HG02763 (cell line): ENCODE results near the gene ZNF750.

Source experiments
- ATAC-seq: cut with Tn5 transposase; IDR thresholded peaks from one replicate; pipeline ENCODE4 v1.9.1; 2021; ENCODE audit warnings: mild to moderate bottlenecking, moderate library complexity; ENCODE audit not compliant: unreplicated experiment

The ZNF750 gene

DNA sequence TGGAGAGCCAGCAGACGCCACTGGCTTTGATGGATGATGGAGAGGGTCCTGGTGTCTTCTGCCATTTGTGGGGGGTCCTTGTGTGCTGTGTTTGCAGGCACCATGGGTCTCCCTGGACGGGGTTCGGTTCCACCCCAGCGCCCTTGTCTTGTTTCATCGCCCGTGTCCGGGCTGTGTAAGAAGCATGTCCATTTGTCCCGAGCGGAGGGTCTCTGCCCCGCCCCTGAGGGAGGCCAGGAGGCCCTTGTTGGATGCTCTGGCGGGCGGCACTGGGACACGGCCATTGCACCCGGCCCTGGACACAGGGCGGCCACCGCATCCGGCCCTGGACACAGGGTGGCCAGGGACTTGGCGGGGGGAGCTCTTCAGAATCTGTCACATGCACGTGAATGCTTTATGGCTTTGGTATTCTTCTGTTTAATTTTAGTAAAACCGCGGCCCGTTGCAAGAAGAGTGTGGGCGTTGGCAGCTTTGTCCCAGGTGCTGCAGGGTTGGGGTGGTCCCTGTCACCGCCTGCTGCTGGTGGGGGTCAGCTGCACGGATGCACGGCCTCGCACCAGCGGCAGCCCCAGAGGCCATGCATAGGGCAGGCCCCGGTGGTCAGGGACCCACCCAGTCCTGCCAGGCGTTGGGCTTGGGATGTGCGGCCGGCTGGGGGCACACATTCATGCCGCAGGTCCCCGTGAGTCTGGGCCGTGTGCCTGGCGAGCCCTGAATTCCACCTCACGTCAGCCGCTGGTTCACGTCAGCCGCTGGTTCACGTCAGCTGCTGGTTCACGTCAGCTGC is 21.0 kb upstream of the ZNF750 start:
- no peak for ATAC-seq

DNA sequence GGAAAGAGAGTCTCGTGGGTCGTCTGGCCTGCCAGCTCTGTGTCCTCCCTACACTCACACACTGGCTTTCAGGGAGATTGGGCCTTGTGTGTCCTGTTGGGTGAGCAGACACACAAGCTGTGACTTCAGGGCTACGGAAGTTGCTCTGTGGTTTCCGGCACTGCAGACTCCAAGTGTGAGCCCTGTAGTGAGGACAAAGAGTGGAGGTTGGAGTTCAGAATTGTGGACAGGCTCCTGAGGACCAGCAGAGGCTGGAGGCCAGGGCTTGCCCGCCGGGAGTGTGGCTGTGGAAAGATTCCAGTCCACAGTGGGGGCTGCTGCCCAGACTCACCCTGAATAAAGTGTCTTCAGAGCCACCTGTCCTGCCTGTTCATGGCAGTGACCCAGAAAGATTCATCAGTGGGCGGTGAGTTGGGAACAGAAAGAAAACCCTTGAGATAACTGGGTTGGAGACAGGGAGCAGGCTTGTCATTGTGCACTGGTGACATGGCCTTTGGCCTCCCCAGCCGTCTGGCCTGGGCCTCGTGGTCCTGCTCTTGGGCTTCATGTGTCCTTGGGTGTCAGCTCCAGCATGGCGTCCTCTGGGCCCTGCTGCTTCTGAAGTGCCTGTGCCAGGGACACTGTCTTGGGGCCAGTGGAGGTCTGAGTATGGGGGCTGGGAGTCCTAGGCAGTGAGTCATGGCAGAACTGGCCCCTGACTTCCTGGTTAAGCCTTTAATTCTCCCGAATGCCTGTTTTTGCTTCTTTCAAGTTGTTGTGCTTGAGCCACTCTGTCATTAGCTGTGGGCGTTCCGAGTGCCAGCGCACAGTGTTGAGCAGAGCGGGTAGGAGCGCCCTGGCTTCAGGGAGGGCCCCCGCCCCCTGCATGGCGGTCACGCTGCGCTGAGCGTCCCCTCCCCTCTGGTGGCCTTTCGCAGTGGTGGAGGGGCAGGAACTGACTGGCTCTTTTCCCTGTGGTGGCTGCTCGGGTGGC is 19.9 kb upstream of the ZNF750 start:
- no peak for ATAC-seq

DNA sequence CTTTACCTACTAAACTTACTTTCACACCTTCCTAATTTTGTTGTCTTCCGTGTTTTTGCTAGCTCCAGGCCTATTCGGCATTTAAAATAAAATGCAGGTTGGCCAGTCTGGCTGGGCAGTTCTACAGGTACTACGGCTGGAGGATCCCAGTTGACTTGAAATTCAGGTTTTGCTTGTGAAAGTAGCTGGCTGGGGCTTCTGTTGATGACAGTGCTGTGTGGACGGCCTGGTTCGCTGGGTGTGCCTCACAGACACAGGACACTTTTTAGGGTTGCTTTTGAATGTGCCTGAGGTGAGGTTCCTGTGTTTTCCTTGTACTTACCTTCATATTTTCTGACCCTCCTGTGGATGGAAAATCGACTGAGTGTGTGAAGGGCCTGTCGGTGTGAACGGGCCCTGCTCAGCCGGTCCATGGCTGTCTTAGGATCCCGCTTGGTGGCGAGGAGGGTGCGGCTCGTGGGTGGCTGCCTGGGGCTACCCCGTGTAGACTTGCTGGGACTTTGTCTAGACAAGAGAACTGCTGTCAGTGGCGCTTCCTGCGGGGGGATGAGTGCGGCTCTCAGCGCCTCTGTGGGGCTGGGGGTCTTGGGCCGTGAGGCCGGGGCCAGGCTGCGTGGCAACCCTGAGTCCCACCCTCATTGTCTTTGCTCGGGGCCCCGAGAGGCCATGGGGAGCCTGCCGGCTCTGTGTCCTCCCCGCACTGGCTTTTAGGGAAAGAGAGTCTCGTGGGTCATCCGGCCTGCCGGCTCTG is 18.7 kb upstream of the ZNF750 start:
- no peak for ATAC-seq

DNA sequence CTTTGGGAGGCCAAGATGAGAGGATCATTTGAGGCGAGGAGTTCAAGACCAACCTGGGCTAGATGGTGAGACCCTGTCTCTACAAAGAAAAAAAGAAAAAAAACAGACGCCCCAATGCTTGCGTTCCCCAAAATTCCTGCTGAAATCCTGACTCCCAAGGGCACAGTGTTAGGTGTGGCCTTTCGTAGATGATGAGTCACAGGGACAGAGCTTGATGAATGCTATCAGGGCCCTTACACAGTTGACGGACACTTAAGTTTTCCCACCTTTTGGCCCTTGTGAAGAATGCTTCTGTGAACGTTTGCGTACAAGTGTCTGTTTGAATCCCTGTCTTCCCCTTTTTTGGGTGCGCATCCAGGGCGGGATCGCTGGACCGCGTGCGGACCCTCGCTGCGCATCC is 16.5 kb upstream of the ZNF750 start:
- ATAC-seq: no peak

DNA sequence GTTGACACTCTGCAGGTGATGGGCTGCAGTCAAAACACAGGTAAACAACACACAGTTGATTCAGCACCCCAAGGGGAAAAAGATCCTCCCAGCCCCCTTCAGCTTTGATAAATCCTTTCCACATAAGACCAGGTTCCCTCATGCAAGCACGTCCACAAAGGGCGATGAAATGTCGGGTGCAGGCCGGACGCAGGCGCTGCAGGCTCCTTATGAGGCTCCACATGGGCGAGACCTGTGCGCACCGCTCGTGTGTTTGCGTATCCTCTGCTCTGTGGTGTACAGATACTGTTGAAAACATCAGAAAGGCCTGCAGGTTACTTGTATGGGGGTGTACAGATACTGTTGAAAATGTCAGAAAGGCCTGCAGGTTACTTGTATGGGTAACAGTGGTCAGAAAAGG is 14.4 kb upstream of the ZNF750 start:
- no peak for ATAC-seq

DNA sequence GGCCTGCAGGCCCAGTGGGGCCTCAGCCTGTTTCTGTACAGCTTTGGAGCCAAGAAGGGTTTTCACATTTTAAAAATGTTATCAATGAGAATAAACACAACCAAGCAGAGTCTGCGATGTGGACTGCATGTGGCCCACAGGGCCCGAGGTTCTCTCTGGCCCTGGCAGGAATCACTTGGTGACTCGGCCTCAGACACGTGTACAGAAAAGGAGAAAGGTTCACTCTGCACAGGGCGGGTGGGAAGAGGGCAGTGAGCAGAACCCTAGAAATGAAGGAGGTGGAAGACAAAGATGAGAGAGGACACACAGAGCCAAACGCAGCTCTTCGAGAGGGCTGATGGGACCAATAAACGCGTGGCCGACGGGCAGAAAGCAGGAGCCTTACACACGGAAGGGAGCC is 11.6 kb upstream of the ZNF750 start:
- no peak for ATAC-seq

DNA sequence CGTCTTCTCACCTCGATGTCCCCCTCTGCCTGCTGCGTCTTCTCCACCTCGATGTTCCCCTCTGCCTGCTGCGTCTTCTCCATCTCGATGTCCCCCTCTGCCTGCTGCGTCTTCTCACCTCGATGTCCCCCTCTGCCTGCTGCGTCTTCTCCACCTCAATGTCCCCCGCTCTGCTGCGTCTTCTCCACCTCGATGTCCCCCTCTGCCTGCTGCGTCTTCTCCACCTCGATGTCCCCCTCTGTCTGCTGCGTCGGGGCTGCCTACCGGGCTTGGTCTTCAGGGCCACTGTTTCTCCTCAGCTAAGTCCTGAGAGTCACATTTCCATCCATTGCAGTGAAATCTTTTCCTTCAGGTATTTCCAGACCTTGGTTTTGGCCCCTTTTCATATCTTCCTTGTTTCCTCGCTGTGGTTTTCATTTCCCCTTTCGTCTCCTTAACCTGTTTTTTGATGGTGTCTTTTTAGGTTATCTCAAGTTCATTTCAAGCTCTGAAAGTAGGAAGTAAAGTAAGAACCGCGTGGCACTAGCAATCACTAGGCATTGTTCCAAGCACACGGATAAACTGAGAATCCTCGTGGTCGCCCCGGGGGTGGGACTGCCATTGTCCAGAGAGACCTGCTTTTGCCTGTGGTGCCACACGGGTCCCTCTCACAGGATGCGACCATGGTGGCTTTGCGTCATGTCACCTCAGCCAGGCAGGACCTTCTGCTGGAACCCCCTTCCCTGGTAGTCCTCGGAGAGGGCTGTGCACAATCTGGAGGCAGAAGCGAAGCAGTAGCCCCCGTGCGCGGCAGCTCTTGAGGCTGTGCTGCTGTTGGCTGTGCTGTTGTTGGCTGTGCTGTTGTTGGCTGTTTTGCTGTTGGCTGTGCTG is 9.5 kb upstream of the ZNF750 start:
- ATAC-seq: no peak

DNA sequence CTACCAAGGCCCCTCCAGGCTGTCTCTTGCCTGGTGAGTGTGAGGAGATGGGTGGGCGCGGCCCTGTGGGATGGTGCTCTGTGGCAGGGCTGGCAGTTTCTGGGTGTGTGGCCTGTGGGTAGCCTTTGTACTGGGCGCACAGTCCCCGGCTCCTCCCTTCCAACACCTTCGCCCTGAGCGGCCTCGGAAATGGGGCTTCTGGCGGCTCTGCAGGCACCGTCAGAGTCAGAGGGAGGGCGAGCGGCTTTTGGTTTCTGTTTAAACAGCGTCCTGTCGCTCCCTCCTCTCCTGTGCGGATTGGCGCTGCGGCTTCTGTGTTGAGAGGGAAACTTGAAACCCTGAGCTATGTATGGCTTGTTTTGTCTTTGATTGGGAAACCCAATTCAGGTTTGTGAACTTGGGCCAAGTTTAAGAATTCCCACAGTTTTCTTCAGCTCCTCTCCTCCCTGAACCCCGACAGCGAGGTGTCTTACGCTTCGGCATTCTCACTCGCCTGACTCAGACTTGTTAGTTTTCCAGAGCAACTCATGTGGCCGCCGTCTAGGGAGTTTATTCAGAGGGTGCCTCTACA is 8.3 kb upstream of the ZNF750 start:
- no peak for ATAC-seq

DNA sequence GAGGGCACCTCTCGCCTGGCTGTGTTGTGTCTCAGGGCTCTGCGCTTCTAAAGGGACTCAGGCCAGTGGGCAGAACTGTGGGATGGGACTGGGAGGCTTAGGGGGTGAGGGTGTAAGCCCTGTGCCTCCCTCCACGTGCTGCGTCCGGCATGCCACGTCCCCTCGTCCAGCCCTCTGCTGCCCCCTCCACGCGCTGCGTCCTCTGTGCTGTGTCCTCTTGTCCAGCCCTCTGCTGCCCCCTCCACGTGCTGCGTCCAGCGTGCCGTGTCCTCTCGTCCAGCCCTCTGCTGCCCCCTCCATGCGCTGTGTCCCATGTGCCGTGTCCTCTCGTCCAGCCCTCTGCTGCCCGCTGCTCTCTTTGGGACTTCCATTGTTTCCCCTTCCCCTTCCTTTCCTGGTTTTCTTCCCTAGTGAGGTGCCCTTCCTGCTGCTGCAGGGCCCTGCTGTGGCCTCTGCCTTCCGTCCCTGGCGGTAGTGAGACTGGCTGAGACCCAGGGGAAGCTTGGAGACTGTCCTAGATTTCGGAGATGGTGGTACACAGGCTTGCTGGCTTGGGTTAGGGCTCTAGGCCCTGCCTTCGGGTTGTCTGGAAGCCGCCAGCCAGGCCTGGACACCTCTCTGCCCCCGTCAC is 6.4 kb upstream of the ZNF750 start:
- no peak for ATAC-seq

DNA sequence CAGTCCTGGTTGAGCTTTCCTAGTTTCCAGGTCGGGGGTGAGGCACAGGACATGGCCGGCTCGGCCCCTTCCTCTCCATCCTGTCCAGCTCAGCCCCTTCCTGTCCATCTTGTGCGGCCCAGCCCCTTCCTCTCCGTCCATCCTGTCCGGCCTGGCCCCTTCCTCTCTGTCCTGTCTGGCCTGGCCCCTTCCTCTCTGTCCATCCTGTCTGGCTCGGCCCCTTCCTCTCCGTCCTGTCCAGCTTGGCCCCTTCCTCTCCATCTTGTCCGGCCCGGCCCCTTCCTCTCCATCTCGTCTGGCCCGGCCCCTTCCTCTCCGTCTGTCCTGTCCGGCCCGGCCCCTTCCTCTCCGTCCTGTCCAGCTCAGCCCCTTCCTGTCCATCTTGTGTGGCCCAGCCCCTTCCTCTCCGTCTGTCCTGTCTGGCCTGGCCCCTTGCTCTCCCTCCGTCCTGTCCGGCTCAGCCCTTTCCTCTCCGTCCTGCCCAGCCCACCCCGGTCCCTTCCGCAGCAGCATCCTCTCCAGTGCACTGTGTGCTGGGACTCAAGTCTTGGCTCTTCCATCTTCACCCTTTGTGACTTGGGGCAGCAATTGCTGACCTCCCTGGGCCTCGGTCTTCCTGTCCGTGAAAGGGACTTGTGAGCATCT is 5.5 kb upstream of the ZNF750 start:
- ATAC-seq: no peak

DNA sequence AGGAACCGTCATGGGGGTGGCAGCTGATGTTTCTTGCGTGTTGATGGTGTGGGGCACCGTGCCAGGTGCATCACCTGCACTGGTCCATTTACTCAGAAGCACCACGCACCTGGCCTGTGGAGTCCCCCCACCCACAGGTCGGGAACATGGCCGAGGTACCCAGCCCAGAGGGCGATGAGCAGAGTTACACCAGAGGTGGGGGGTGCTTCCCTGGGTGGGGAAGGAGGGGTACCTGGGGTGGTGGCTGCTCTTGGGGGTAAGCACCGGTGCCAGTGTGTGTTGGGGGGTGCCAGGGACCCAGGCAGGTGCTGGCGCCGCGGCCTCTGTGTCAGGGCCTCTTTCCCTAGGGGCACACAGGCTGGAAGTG is 5.0 kb upstream of the ZNF750 start:
- no peak for ATAC-seq

DNA sequence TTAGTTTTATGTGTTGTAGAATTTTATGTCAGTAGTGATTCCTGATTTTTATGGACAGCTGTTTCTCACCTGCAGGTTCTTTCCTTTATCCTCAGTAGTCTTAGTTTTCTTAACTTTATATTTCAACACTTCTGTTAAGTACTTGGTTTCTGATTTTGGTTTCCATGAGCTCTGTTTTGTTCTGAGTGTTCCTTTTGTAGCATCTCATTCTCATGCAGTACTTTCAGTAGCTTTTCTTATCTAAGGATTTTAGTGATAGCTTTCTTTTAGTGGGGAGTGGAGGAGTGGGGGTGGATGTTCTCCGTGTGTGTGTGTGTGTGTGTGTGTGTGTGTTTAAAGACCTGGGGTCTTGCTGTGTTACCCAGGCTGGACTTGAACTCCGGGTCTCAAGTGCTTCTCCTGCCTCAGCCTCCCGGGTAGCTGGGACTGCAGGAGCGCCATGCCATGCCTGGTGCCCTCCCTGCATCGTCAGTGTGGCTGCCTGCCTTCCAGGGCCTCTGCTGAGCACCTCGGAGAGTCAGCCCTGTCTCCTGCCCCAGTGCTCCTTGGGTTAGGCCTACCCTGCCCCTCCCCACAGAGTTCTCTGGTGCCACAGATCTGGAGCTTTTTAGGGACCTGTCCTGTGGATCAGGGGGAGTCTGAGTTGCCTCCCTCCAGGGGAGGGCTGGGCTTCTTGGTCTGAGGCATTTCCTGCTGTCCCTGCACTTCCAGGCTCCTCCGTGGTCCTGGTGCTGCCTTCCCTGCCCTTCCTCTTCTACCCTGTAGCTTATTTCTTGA is 4.3 kb upstream of the ZNF750 start:
- no peak for ATAC-seq

DNA sequence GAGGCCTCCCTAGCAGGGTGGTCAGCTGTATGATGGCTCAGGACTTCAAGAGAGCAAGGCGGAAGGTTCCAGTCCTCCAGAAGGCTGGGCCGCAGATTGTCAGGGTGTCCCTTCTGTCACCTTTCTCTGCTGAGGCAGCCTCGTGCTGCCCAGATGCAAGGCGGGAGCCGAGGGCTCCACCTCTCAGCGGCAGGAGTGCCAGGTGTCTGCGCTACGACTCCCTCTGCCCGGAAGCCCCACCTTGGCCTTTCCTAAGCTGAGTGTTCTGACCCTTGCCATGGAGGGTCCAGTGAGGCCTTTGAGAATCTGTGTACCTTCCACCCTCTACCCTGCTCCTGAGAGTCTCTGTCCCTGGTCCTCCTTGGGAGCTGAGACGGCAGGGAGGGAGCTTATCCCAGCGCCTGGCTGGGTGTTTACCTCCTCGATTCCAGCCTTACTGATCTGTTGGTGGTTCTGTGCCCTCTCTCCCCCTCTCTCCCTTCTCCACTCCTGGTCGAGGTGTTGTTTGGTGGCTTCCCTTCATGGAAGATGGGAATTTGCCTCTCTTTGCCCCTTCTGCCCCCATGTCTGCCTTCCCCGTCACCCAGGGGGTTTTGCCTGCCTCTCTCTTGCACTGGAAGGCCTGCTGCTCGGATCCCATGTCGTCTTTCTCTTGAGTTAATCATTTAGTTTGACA is 2.2 kb upstream of the ZNF750 start:
- ATAC-seq: no peak

DNA sequence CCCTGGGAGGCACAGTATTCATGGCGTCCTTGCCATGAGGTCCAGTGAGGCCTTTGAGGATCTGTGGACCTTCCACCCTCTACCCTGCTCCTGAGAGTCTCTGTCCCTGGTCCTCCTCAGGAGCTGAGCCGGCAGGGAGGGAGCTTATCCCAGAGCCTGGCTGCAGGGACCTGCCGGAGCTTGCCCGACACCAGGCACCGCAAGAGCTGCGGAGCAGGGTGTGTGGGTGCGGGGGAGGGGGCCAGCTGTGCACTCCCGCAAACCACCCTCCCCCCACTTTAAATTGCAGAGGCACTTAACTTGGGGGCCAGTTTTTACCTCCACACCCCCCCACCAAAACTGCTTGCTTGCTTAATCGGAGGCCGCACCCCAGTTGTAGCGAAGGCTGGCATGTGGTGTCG is 609 bp upstream of the ZNF750 start:
- no peak for ATAC-seq

DNA sequence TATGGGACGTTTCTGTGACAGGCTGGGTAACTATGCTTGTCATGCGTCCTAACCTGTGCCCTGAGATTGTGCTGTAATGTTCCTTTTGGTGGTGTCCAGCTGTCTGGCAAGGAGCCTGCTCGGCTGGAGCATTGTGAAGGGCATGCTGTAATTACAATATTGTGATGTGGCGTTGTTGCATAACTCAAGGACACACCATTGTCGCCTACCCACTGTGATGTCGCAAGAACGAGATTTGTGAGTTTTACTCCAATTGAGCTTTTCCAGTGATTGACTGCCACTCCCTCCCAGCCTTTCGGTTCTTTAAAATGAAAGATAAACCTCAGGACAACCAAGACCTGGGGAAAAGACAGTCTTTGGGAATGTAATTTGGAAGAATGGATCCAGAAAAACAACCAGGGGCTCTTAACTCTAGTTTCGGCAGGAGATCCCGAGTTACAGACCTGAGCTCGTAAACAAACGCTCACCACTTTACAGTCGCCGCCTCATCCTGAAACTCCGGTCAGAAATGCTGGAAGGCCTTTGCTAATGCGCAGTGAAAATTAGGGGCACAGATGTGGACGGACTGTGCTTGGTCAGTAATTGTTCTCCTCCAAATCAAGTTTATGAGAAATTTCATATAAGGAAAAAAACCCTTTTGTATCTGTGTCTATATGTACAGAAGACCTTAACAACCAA is 1.3 kb downstream of the ZNF750 start:
- no peak for ATAC-seq

DNA sequence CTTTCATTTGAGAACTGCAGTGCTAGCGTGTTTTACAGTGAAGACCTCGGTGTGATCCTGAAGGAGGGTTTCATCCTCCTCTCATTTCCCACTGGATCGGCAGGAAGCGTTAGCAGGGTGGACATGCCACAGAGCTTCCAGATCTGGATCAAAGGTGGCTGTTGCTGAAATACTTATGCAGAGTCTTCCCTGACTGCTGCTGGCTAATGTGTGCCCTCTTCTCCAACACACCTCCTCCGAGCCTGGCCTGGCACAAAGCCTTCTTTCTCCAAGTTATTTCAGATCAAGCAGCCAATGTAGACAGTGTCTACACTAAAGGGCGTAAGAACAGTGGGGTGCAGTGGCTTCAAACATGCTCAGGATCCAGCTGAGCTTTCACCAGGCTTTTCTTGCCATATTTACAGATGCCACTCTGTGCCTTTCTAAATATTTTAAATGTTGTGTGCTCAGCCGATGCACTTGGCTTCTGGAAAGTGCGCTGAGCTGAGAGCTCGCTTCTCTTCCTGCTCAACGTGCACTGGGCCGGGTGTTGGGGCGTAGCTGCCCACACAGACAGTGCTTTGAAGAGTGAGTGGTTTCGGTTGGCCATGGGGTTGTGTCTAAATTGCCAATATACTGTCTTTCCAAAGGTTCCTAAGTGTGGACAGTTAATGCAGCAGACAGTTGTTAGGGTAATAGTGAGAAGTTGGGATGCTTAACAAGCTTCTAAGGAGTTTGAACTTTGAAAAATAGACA is 2.1 kb downstream of the ZNF750 start:
- no peak for ATAC-seq
